ENCODE results near the gene KRTAP10-1.

KRTAP10-1 gene

GRCh38 chr21:44567481-44568171 is 27.6 kb upstream of the KRTAP10-1 start:
- TF ChIP-seq EZH2 (IDR thresholded peaks at IDR 0.05; ENCODE audit: borderline replicate concordance, low read depth, low read length, severe bottlenecking): no peak
- Histone ChIP-seq H3K27me3 (ENCODE audit: insufficient read depth, low read length, poor library complexity) (no peaks in the 10 kb centered on the region), H3K4me3 (ENCODE audit: low read depth in 1 of 2, low read length in 2 of 2) (no peak overlapping the region), H3K4me2 (ENCODE audit: insufficient read depth, low read length) (no peak overlapping the region), H3K36me3 (ENCODE audit: insufficient read depth, low read length) (no peaks in the 10 kb centered on the region), H3K27ac (ENCODE audit: low read length) (no peak overlapping the region), H3K79me2 (ENCODE audit: insufficient read depth, low read length) (no peaks in the 10 kb centered on the region), H3K4me1 (ENCODE audit: insufficient read depth, low read length) (no peaks in the 10 kb centered on the region), H3K9me3 (ENCODE audit: insufficient read depth, low read length, severe bottlenecking) (no peaks in the 10 kb centered on the region), H4K20me1 (ENCODE audit: insufficient read depth, low read length) (no peaks in the 10 kb centered on the region), H3K9ac (ENCODE audit: low read depth, low read length) (no peak overlapping the region), H2AFZ (ENCODE audit: low read depth, low read length) (no peak overlapping the region)
- DNase-seq (no peak), ATAC-seq (ENCODE audit: insufficient read depth, low read depth) (no peak)

- no peak overlapping the region for H2AFZ ChIP-seq (ENCODE audit: low read depth, low read length)
- H3K4me2 ChIP-seq (ENCODE audit: insufficient read depth, low read length): no peak overlapping the region
- no peak for DNase-seq
- no peak overlapping the region for H3K27ac ChIP-seq (ENCODE audit: low read length)
- H3K27me3 ChIP-seq (ENCODE audit: insufficient read depth, low read length, poor library complexity): no peaks in the 10 kb centered on the region
- H4K20me1 ChIP-seq (ENCODE audit: insufficient read depth, low read length): no peaks in the 10 kb centered on the region
- H3K4me3 ChIP-seq (ENCODE audit: low read depth in 1 of 2, low read length in 2 of 2): no peak overlapping the region
- H3K36me3 ChIP-seq (ENCODE audit: insufficient read depth, low read length): no peaks in the 10 kb centered on the region
- no peak for TF ChIP-seq EZH2 (IDR thresholded peaks at IDR 0.05; ENCODE audit: borderline replicate concordance, low read depth, low read length, severe bottlenecking)
- H3K4me1 ChIP-seq (ENCODE audit: insufficient read depth, low read length): no peaks in the 10 kb centered on the region
- H3K79me2 ChIP-seq (ENCODE audit: insufficient read depth, low read length): no peaks in the 10 kb centered on the region
- H3K9me3 ChIP-seq (ENCODE audit: insufficient read depth, low read length, severe bottlenecking): no peaks in the 10 kb centered on the region
- ATAC-seq (ENCODE audit: insufficient read depth, low read depth): no peak
- no peak overlapping the region for H3K9ac ChIP-seq (ENCODE audit: low read depth, low read length)
Observed at GRCh38 chr21:44566403-44566802, 26.4 kb upstream of the KRTAP10-1 start.

GRCh38 chr21:44564886-44565598 is 25.0 kb upstream of the KRTAP10-1 start:
- no peaks in the 10 kb centered on the region for H3K36me3 ChIP-seq (ENCODE audit: insufficient read depth, low read length)
- H3K9me3 ChIP-seq (ENCODE audit: insufficient read depth, low read length, severe bottlenecking): no peaks in the 10 kb centered on the region
- DNase-seq (no peak), ATAC-seq (ENCODE audit: insufficient read depth, low read depth) (no peak)
- H3K4me3 ChIP-seq (ENCODE audit: low read depth in 1 of 2, low read length in 2 of 2): no peak overlapping the region
- H3K4me2 ChIP-seq (ENCODE audit: insufficient read depth, low read length): no peak overlapping the region
- no peaks in the 10 kb centered on the region for H3K79me2 ChIP-seq (ENCODE audit: insufficient read depth, low read length)
- no peak overlapping the region for H3K9ac ChIP-seq (ENCODE audit: low read depth, low read length)
- TF ChIP-seq EZH2 (IDR thresholded peaks at IDR 0.05; ENCODE audit: borderline replicate concordance, low read depth, low read length, severe bottlenecking) (no peak), CTCF (IDR thresholded peaks at IDR 0.05; ENCODE audit: borderline replicate concordance, extremely low read depth, low read length, poor library complexity, severe bottlenecking) (no peak)
- H3K27ac ChIP-seq (ENCODE audit: low read length): no peak overlapping the region
- H3K27me3 ChIP-seq (ENCODE audit: insufficient read depth, low read length, poor library complexity): no peaks in the 10 kb centered on the region
- H4K20me1 ChIP-seq (ENCODE audit: insufficient read depth, low read length): no peaks in the 10 kb centered on the region
- H3K4me1 ChIP-seq (ENCODE audit: insufficient read depth, low read length): no peaks in the 10 kb centered on the region
- H2AFZ ChIP-seq (ENCODE audit: low read depth, low read length): no peak overlapping the region

- no peak overlapping the region for H3K27ac ChIP-seq (ENCODE audit: low read length)
- TF ChIP-seq EZH2 (IDR thresholded peaks at IDR 0.05; ENCODE audit: borderline replicate concordance, low read depth, low read length, severe bottlenecking) (no peak), CTCF (IDR thresholded peaks at IDR 0.05; ENCODE audit: borderline replicate concordance, extremely low read depth, low read length, poor library complexity, severe bottlenecking) (no peak)
Observed at GRCh38 chr21:44564099-44564498, 24.1 kb upstream of the KRTAP10-1 start.

More at GRCh38 chr21:44564099-44564498, 24.1 kb upstream of the KRTAP10-1 start:
- Histone ChIP-seq H3K36me3 (ENCODE audit: insufficient read depth, low read length) (no peaks in the 10 kb centered on the region), H3K4me2 (ENCODE audit: insufficient read depth, low read length) (no peak overlapping the region), H4K20me1 (ENCODE audit: insufficient read depth, low read length) (no peaks in the 10 kb centered on the region), H3K4me1 (ENCODE audit: insufficient read depth, low read length) (no peaks in the 10 kb centered on the region), H3K79me2 (ENCODE audit: insufficient read depth, low read length) (no peaks in the 10 kb centered on the region), H3K9ac (ENCODE audit: low read depth, low read length) (no peak overlapping the region), H3K9me3 (ENCODE audit: insufficient read depth, low read length, severe bottlenecking) (no peaks in the 10 kb centered on the region), H2AFZ (ENCODE audit: low read depth, low read length) (no peak overlapping the region), H3K4me3 (ENCODE audit: low read depth in 1 of 2, low read length in 2 of 2) (no peak overlapping the region), H3K27me3 (ENCODE audit: insufficient read depth, low read length, poor library complexity) (no peaks in the 10 kb centered on the region)
- ATAC-seq (ENCODE audit: insufficient read depth, low read depth) (no peak), DNase-seq (no peak)

Measured in DND-41 (cell line).